A549 (cell line): Measurements from ENCODE around the gene TCP11.

ENCODE experiments used
- TF ChIP-seq, protein P1 (sequence below): fragments of 450-650 bp; IDR thresholded peaks from 2 replicates; pipeline ENCODE4 v1.6.1; 2014; ENCODE audit warnings: antibody characterized with exemption
- TF ChIP-seq, protein P2 (sequence below): fragments of >200 bp; sonication (Bioruptor Twin); formaldehyde crosslinking; IDR thresholded peaks from 3 replicates; pipeline ENCODE4 v1.5.1; 2016
- TF ChIP-seq, protein P3 (sequence below): IDR thresholded peaks from 2 replicates; pipeline ENCODE4 v1.6.1; 2012

DNA sequence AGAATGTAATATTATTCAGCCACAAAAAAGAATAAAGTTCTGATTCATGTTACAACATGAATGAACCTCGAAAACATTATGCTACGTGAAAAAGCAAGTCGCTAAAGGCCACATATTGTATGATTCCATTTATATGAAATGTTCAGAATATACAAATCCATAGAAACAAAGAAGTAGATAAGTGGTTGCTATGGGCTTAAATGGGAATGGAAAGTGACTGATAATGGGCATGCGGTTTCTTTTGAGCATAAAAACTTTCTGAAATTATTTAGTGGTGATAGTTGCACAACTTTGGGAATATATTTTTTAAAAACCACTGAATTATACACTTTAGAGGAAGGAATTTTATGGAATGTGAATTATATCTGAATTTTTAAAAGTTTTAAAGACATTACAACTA lies 33.4 kb upstream of the TCP11 start:
- TF ChIP-seq, protein P1, sequence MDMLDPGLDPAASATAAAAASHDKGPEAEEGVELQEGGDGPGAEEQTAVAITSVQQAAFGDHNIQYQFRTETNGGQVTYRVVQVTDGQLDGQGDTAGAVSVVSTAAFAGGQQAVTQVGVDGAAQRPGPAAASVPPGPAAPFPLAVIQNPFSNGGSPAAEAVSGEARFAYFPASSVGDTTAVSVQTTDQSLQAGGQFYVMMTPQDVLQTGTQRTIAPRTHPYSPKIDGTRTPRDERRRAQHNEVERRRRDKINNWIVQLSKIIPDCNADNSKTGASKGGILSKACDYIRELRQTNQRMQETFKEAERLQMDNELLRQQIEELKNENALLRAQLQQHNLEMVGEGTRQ, result no peak
- TF ChIP-seq, protein P2, sequence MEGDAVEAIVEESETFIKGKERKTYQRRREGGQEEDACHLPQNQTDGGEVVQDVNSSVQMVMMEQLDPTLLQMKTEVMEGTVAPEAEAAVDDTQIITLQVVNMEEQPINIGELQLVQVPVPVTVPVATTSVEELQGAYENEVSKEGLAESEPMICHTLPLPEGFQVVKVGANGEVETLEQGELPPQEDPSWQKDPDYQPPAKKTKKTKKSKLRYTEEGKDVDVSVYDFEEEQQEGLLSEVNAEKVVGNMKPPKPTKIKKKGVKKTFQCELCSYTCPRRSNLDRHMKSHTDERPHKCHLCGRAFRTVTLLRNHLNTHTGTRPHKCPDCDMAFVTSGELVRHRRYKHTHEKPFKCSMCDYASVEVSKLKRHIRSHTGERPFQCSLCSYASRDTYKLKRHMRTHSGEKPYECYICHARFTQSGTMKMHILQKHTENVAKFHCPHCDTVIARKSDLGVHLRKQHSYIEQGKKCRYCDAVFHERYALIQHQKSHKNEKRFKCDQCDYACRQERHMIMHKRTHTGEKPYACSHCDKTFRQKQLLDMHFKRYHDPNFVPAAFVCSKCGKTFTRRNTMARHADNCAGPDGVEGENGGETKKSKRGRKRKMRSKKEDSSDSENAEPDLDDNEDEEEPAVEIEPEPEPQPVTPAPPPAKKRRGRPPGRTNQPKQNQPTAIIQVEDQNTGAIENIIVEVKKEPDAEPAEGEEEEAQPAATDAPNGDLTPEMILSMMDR, result no peak
- TF ChIP-seq, protein P3, sequence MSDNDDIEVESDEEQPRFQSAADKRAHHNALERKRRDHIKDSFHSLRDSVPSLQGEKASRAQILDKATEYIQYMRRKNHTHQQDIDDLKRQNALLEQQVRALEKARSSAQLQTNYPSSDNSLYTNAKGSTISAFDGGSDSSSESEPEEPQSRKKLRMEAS, result no peak
